ENCODE data around the gene DSCAM. TPM values are rescaled to one million over a fixed set of nuclear protein-coding genes. Genes with fewer than 3 reads are reported as not detected.
A peak's percentile ranks its signal among the peaks of the same experiment; 100 is the strongest.

DSCAM gene
- total and polyA plus RNA-seq, 4 donors, result 8.2 to 27.7 (median 15.2) TPM

GRCh38 chr21:40602080-40602479 lies 244.9 kb downstream of the DSCAM start:
- no peak overlapping the region for H3K4me3 ChIP-seq (ENCODE audit: low read depth, low read length)
- no peaks in the 10 kb centered on the region for H3K4me1 ChIP-seq (ENCODE audit: control insufficient read depth, insufficient read depth, low read length)
- H3K36me3 ChIP-seq (ENCODE audit: control insufficient read depth, insufficient read depth, low read length), result no peaks in the 10 kb centered on the region
- no peaks in the 10 kb centered on the region for H3K27me3 ChIP-seq (ENCODE audit: control insufficient read depth, insufficient read depth, low read length)
- no peak for DNase-seq (ENCODE audit: low read depth in 4 of 6, low spot score in 6 of 6)
- H3K9me3 ChIP-seq (ENCODE audit: control insufficient read depth, insufficient read depth, low read length), result no peaks in the 10 kb centered on the region
- H3K27ac ChIP-seq (ENCODE audit: low read depth, low read length), result no peak overlapping the region
- WGBS (ENCODE audit: insufficient coverage), result no CpG with 5 or more reads among the region's 4 CpGs

GRCh38 chr21:40595806-40596205 lies 251.2 kb downstream of the DSCAM start:
- no peak for DNase-seq (ENCODE audit: low read depth in 4 of 6, low spot score in 6 of 6)
- Histone ChIP-seq H3K4me1 (ENCODE audit: control insufficient read depth, insufficient read depth, low read length) (no peaks in the 10 kb centered on the region), H3K27me3 (ENCODE audit: control insufficient read depth, insufficient read depth, low read length) (no peaks in the 10 kb centered on the region), H3K9me3 (ENCODE audit: control insufficient read depth, insufficient read depth, low read length) (no peaks in the 10 kb centered on the region), H3K36me3 (ENCODE audit: control insufficient read depth, insufficient read depth, low read length) (no peaks in the 10 kb centered on the region), H3K27ac (ENCODE audit: low read depth, low read length) (no peak overlapping the region), H3K4me3 (ENCODE audit: low read depth, low read length) (no peak overlapping the region)
- 96% methylated on average over 6 of the region's 8 CpGs for WGBS (ENCODE audit: insufficient coverage)

GRCh38 chr21:40587736-40588346 lies 259.1 kb downstream of the DSCAM start:
- WGBS (ENCODE audit: insufficient coverage), result 23% methylated on average over 1 of the region's 3 CpGs

GRCh38 chr21:40586575-40586974 lies 260.4 kb downstream of the DSCAM start:
- H3K9me3 ChIP-seq (ENCODE audit: control insufficient read depth, insufficient read depth, low read length), result no peaks in the 10 kb centered on the region
- no peak overlapping the region for H3K4me3 ChIP-seq (ENCODE audit: low read depth, low read length)
- H3K4me1 ChIP-seq (ENCODE audit: control insufficient read depth, insufficient read depth, low read length), result no peaks in the 10 kb centered on the region
- DNase-seq (ENCODE audit: low read depth in 4 of 6, low spot score in 6 of 6), result no peak
- WGBS (ENCODE audit: insufficient coverage), result no CpG with 5 or more reads among the region's 2 CpGs
- no peak overlapping the region for H3K27ac ChIP-seq (ENCODE audit: low read depth, low read length)
- no peaks in the 10 kb centered on the region for H3K36me3 ChIP-seq (ENCODE audit: control insufficient read depth, insufficient read depth, low read length)
- H3K27me3 ChIP-seq (ENCODE audit: control insufficient read depth, insufficient read depth, low read length), result no peaks in the 10 kb centered on the region

More at GRCh38 chr21:40587736-40588346, 259.1 kb downstream of the DSCAM start:
- no peaks in the 10 kb centered on the region for H3K4me1 ChIP-seq (ENCODE audit: control insufficient read depth, insufficient read depth, low read length)
- H3K36me3 ChIP-seq (ENCODE audit: control insufficient read depth, insufficient read depth, low read length), result no peaks in the 10 kb centered on the region
- H3K27ac ChIP-seq (ENCODE audit: low read depth, low read length), result no peak overlapping the region
- no peaks in the 10 kb centered on the region for H3K9me3 ChIP-seq (ENCODE audit: control insufficient read depth, insufficient read depth, low read length)
- H3K27me3 ChIP-seq (ENCODE audit: control insufficient read depth, insufficient read depth, low read length), result no peaks in the 10 kb centered on the region
- no peak overlapping the region for H3K4me3 ChIP-seq (ENCODE audit: low read depth, low read length)
- DNase-seq (ENCODE audit: low read depth in 4 of 6, low spot score in 6 of 6), result peak in 3 of 6 donors; percentile 7 to 66 (median 34)

- Histone ChIP-seq H3K36me3 (ENCODE audit: control insufficient read depth, insufficient read depth, low read length) (no peaks in the 10 kb centered on the region), H3K4me1 (ENCODE audit: control insufficient read depth, insufficient read depth, low read length) (no peaks in the 10 kb centered on the region), H3K27me3 (ENCODE audit: control insufficient read depth, insufficient read depth, low read length) (no peaks in the 10 kb centered on the region), H3K9me3 (ENCODE audit: control insufficient read depth, insufficient read depth, low read length) (no peaks in the 10 kb centered on the region), H3K27ac (ENCODE audit: low read depth, low read length) (no peak overlapping the region), H3K4me3 (ENCODE audit: low read depth, low read length) (no peak overlapping the region)
- no peak for DNase-seq (ENCODE audit: low read depth in 4 of 6, low spot score in 6 of 6)
- 94% methylated on average over 26 of the region's 27 CpGs for WGBS (ENCODE audit: insufficient coverage)
These were observed 269.5 kb downstream of the DSCAM start for GRCh38 chr21:40577285-40578043.

GRCh38 chr21:40575976-40576375 lies 271.0 kb downstream of the DSCAM start:
- no peak for DNase-seq (ENCODE audit: low read depth in 4 of 6, low spot score in 6 of 6)
- no peak overlapping the region for H3K4me3 ChIP-seq (ENCODE audit: low read depth, low read length)
- H3K4me1 ChIP-seq (ENCODE audit: control insufficient read depth, insufficient read depth, low read length), result no peaks in the 10 kb centered on the region
- H3K27ac ChIP-seq (ENCODE audit: low read depth, low read length), result no peak overlapping the region
- no peaks in the 10 kb centered on the region for H3K9me3 ChIP-seq (ENCODE audit: control insufficient read depth, insufficient read depth, low read length)
- no peaks in the 10 kb centered on the region for H3K27me3 ChIP-seq (ENCODE audit: control insufficient read depth, insufficient read depth, low read length)
- H3K36me3 ChIP-seq (ENCODE audit: control insufficient read depth, insufficient read depth, low read length), result no peaks in the 10 kb centered on the region

- no peak overlapping the region for H3K4me3 ChIP-seq (ENCODE audit: low read depth, low read length)
These were observed 277.6 kb downstream of the DSCAM start for GRCh38 chr21:40569357-40569756.

GRCh38 chr21:40568807-40569206 lies 278.2 kb downstream of the DSCAM start:
- no peak overlapping the region for H3K4me3 ChIP-seq (ENCODE audit: low read depth, low read length)
- H3K36me3 ChIP-seq (ENCODE audit: control insufficient read depth, insufficient read depth, low read length), result no peaks in the 10 kb centered on the region
- H3K9me3 ChIP-seq (ENCODE audit: control insufficient read depth, insufficient read depth, low read length), result no peaks in the 10 kb centered on the region
- H3K27ac ChIP-seq (ENCODE audit: low read depth, low read length), result no peak overlapping the region
- WGBS (ENCODE audit: insufficient coverage), result 0% methylated on average over 1 of the region's 1 CpG
- H3K27me3 ChIP-seq (ENCODE audit: control insufficient read depth, insufficient read depth, low read length), result no peaks in the 10 kb centered on the region
- DNase-seq (ENCODE audit: low read depth in 4 of 6, low spot score in 6 of 6), result peak in 1 of 6 donors; percentile 23
- H3K4me1 ChIP-seq (ENCODE audit: control insufficient read depth, insufficient read depth, low read length), result no peaks in the 10 kb centered on the region

More at GRCh38 chr21:40569357-40569756, 277.6 kb downstream of the DSCAM start:
- DNase-seq (ENCODE audit: low read depth in 4 of 6, low spot score in 6 of 6), result peak in 1 of 6 donors; percentile 15
- Histone ChIP-seq H3K9me3 (ENCODE audit: control insufficient read depth, insufficient read depth, low read length) (no peaks in the 10 kb centered on the region), H3K4me1 (ENCODE audit: control insufficient read depth, insufficient read depth, low read length) (no peaks in the 10 kb centered on the region), H3K27me3 (ENCODE audit: control insufficient read depth, insufficient read depth, low read length) (no peaks in the 10 kb centered on the region), H3K36me3 (ENCODE audit: control insufficient read depth, insufficient read depth, low read length) (no peaks in the 10 kb centered on the region), H3K27ac (ENCODE audit: low read depth, low read length) (no peak overlapping the region)
- 76% methylated on average over 7 of the region's 7 CpGs for WGBS (ENCODE audit: insufficient coverage)

- no peaks in the 10 kb centered on the region for H3K4me1 ChIP-seq (ENCODE audit: control insufficient read depth, insufficient read depth, low read length)
- WGBS (ENCODE audit: insufficient coverage), result 100% methylated on average over 1 of the region's 3 CpGs
- H3K27me3 ChIP-seq (ENCODE audit: control insufficient read depth, insufficient read depth, low read length), result no peaks in the 10 kb centered on the region
- H3K4me3 ChIP-seq (ENCODE audit: low read depth, low read length), result no peak overlapping the region
- no peaks in the 10 kb centered on the region for H3K36me3 ChIP-seq (ENCODE audit: control insufficient read depth, insufficient read depth, low read length)
- peak in 1 of 6 donors; percentile 49 for DNase-seq (ENCODE audit: low read depth in 4 of 6, low spot score in 6 of 6)
- no peak overlapping the region for H3K27ac ChIP-seq (ENCODE audit: low read depth, low read length)
- no peaks in the 10 kb centered on the region for H3K9me3 ChIP-seq (ENCODE audit: control insufficient read depth, insufficient read depth, low read length)
These were observed 279.5 kb downstream of the DSCAM start for GRCh38 chr21:40567501-40567900.

GRCh38 chr21:40566486-40566885 lies 280.5 kb downstream of the DSCAM start:
- peak in 1 of 6 donors; percentile 80 for DNase-seq (ENCODE audit: low read depth in 4 of 6, low spot score in 6 of 6)
- Histone ChIP-seq H3K4me1 (ENCODE audit: control insufficient read depth, insufficient read depth, low read length) (no peaks in the 10 kb centered on the region), H3K9me3 (ENCODE audit: control insufficient read depth, insufficient read depth, low read length) (no peaks in the 10 kb centered on the region), H3K27me3 (ENCODE audit: control insufficient read depth, insufficient read depth, low read length) (no peaks in the 10 kb centered on the region), H3K36me3 (ENCODE audit: control insufficient read depth, insufficient read depth, low read length) (no peaks in the 10 kb centered on the region), H3K27ac (ENCODE audit: low read depth, low read length) (no peak overlapping the region), H3K4me3 (ENCODE audit: low read depth, low read length) (no peak overlapping the region)
- WGBS (ENCODE audit: insufficient coverage), result 100% methylated on average over 1 of the region's 1 CpG

All from spinal cord (tissue), 10 donors.